GM18870 (cell line): ENCODE results near the gene DVL2.

Experiments used
- ATAC-seq: cut with Tn5 transposase; IDR thresholded peaks from one replicate; pipeline ENCODE4 v1.9.1; 2021; ENCODE audit warnings: moderate library complexity; ENCODE audit not compliant: unreplicated experiment

DVL2 gene

DNA sequence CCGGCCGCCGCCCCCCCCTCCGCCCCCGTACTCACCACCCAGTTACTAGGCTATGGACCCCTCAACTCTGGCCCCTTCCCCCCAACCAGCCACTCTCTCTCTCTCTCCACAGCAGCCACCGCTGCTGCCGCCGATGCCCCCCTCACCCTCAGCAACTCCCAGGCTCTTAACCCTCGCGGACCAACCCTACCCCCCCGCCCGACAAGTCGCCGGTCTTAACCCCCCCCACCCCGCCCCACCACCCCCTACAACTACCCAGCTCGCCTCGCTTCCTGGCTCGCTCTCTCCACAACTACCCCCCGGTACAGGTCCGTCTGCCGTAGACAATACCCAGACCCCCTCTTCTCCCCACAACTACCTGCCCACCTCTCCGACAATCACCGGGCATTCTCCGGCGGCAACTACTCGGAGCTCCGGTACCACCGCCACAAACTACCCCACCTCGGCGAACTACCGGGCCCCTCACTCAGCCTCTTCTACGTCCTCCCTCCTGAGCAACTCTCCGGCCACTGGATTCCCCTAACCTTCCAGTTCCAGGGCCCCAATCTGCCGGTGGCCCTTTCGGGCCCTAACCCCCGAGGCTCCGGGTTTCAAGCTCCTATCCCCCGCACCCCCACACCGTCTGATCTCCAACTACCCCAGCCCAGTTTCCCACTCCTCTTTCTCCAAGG is 4.2 kb upstream of the DVL2 start:
- ATAC-seq: no peak

DNA sequence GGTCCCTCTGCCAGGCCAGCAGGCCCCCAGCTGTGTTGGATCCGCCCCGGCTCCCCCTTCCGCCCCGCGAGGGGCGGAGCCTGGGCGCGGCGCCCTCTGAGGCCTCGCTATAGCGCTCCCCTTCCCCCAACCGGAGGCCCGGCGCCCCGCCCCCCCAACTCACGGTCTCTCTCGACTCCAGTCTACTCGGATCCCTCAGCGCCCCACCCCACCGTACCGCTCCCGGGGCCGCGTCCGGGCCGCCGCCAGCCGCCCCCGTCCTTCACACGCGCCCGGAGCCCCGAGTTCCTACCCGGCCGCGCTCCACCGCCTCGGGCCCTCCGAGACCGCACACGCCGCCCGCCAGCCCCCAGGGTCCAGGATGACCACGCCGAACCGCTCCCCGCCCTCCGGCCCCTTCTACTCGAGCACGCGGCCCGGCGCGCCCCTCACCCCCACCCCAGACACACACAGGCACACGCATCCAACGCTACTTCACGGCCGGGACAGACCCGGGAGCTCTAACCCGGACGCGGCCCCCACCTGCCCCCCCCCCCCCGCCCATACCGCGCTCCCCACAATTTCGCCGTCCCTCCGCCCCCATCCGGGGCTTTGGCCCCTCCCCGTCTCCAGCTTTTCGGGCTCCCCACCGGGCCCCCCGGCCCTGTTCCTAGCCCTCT is 3.6 kb upstream of the DVL2 start:
- no peak for ATAC-seq

DNA sequence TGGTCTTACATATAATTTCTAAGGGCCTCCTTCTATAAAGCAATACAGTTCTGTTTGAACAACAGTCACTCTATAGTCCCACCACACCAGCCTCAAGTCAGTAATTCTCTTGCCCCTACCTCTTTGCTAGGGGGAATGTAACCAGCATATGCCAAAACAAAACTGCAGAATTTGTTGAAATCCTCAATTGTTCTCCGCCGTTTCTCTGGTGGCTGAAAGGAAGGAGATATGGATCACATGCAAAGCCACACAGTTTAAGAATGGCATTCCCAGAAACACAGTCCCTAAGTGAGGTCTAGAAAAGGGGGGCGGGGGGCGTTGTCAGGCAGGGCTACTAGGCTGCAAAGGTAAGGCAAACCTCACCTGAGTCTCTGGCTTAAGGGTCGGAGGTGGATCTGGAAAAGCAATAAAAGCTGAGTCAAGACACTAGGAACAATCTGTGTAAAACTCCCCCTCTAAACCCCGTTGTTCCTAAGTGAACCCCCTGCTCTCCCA is 3.0 kb upstream of the DVL2 start:
- no peak for ATAC-seq

DNA sequence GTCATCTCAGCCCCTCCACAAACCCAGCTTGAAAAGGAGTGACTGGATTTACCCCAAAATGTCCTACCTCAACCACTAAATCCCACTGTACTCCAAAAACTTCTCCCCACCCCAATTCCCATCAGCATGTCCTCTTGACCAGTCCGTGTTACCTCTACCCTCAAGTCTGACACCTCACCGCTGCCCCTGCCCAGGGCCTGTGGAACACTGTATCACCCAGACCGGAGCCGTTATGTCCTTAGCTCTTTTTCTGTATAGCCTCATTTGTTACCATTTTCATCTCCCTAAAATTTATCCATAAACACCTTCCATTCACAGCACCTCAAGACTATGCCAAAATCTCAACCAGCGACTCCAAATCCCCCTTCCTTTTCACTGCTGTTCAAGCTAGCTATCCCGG is 2.5 kb upstream of the DVL2 start:
- ATAC-seq: no peak

DNA sequence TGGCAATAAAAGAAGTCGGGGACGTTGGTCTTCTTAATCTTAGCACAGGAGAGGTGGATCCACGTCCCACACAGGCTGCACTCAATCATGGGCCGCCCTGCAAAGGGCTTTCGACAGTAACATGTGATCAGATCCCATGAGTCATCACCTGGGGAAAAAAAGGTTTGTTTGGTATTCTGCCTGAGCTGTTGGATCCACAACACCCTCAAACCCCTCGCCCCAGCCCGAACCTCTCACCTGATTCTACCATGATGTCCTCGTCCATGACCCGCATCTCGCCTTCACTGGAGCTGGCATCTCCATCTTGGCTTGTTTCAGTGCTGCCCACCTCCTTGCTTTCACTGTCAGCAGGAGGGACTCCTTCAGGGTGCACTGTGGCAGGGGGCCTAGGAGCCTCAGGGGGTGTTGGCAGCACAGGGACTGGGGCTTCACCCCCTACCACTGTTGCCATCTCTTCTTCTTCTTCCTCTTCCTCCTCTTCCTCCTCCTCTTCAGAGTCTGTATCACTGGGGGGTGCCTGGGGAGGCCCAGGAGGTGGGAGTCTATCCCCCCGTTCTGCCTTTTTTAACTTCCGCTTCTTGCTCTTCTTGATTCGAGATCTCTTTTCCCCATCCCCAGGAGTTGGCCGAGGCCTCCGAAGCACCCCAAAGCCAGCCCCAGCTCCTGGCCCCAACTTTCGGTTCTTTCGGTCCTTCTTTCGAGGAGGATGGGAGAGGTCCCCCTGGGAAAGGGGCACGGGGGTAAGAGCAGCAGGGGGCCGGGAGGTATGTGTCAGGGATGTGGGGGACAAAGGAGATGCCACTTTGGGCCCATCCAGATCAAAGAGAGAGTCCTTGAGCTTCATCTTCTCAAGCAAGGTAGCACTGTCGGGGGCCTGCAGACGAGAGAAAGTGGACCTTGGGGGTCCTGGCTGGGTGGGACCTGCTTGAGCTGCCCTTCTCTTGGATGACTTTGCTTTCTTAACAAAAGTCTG is 1.7 kb upstream of the DVL2 start:
- no peak for ATAC-seq

DNA sequence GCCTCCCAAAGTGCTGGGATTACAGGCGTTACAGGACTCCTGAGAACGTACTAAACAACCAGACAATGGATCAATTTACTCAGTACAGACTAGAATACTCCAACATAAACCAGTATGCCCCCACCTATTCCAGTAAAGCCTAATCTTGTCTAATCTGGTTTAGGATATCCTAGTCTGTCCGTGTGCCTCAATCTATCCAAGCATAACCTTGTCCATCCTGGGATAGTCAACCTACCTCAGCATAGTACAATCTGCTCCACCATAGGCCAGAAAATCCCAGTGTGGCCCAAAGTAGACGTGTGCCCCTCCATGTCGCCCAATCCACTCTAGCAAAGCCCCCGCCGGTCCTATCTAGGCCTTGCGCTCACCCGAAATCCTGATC is 625 bp downstream of the DVL2 start:
- no peak for ATAC-seq

DNA sequence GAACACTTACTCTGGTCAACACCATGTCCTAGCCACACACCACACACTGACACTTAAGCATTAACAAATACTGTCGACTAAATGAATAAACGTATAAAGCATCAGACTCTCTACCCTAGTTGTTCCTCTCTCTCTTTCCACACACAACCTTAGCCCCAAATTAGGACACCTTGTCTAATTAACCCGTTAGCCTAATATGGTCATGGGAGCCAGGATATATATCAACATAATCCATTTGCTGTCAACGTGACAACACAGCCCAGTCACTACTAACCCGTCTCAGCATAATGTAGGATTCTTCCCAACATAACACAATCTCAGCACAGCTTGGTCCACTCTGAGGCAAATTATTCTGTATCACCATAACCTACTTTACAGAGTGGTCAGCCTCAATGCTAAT is 2.2 kb downstream of the DVL2 start:
- ATAC-seq: no peak

DNA sequence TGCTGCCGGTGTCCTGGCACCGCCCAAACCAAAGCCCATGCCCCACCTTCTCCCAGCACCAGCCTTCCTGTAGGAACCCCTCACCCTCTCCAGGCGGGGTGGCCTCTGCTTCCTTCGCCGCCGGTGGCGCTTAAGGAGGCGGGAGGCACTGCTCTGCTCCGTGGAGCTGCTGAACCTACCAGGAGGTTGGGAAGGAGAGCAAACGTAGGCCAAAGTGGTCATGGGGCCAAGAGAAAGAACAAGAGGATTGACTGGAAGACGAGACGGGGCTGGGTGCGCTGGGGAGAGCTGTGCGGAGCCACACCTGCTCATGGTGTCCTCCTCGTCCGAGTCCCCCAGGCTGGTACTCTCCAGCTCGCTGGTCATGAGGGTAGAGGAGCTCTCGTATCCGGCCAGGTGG is 4.8 kb downstream of the DVL2 start:
- ATAC-seq: no peak

DNA sequence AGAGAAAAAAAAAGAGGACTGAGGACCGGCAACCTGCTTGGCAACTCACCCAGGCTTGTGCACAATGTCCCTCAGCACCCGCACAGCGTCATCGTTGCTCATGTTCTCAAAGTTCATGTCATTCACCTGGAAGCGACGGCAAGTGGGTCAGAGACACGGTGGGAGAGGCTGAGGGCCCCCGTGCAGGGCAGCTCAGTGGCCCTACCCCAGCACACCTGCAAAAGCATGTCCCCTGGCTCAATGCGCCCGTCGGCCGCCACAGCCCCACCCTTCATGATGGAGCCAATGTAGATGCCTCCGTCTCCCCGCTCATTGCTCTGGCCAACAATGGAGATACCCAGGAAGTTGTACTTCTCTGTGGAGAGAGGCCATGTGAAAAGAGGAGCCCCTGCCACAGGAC is 5.4 kb downstream of the DVL2 start:
- no peak for ATAC-seq

DNA sequence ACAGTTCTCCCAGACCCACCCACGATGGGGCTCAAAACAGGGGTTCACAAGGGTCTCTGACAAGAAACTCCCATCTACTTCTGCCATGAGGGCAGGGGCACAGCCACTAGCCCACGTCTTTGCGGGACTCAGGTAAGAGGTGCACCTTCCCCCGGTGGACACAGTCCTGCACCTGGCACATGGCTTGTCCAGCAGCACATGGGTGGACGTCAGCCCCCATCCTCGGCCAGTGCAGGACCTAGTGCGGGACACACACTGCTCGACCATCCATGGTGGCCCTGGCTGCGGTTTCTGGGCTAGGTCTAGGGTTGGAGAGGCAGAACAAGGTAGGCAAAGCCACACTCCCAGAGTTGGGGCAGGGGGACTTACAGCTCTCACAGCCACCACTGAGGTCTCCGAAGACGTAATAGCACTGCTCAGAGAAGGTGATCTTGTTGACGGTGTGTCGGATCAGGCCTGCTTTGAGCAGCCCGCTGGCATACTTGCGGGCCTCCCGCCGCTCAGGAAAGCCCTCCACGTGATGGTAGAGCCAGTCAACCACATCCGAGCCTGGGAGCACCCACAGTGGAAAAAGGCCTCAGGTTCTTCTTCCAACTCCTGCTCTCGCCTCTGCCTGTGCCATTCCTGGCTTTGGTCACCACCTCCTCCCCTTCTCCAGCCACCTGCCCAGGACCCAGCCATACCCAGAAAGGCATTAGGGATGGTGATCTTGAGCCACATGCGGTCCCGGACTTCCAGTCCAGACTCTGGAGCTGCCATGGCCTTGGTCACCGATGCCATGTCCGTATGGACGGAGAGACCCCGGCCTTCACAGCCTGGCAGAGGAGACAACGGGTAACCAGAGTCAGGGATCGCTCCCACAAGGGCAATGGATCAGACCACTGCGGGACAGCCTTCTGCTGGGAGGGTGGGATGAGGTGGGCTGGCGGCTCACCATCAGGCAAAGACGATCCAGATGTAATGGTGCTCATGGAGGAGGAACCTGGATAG is 7.3 kb downstream of the DVL2 start:
- no peak for ATAC-seq

DNA sequence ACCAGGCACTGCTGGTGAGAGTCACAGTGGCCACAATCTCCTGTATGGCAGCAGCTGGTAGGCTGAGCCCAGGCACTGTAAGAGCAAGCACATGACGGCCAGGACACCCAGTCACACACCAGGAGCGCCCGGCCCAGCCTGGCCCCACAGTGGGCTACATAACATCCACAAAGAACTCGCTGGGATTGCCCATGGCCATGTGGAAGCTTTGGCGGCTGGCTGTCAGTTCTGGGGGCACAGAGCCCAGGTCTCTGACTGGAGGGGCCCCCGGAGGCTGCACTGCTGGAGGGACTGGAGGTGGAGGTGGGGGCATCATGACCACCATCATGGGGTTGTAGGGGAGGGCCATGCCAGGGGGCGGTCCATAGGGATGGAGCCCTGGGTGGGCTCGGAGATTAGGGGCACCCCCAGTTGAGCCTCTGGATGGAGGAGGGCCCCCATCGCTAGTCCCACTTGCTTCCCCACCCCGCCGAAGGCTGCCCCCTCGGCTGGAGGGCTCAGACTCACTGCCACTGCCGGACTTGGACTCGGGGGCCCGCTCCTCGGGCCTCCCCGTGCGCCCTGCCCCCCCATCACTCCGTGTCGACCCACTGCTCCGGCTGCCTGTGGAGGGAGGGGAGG is 8.5 kb downstream of the DVL2 start:
- ATAC-seq: no peak

DNA sequence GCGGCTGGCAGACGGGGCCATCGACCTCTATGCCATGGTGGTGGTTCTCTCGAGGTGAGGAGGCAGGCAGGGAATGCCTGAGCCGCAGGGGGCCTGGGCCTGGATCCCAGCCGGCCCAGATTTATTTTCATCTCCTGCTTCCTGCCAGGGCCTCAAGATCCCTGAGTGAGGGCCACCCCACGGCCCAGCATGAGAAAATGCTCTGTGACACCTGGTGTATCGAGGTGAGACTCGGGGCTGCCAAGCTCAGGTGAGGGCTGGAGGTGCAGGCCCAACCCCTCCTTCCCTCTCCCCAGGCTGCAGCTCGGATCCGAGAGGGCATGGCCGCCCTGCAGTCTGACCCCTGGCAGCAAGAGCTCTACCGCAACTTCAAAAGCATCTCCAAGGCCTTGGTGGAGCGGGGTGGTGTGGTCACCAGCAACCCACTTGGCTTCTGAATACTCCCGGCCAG is 9.6 kb downstream of the DVL2 start:
- ATAC-seq: no peak

DNA sequence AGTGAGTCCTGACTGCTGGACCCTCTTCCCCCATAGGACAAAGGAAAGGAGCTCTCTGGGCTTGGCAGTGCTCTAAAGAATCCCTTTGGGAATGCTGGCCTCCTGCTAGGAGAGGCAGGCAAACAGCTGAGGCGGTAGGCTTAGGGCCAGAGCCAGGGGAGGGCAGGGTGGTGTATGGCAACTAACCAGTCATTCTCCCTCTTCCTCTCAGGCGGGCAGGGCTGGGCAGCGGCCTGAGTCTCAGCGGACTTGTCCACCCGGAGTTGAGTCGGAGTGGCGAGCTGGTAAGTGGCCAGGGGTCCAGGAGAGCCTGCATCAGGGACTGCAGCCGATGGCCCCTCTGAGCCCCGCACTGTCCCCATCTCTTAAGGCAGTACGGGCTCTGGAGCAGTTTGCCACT is 10.2 kb downstream of the DVL2 start:
- no peak for ATAC-seq

DNA sequence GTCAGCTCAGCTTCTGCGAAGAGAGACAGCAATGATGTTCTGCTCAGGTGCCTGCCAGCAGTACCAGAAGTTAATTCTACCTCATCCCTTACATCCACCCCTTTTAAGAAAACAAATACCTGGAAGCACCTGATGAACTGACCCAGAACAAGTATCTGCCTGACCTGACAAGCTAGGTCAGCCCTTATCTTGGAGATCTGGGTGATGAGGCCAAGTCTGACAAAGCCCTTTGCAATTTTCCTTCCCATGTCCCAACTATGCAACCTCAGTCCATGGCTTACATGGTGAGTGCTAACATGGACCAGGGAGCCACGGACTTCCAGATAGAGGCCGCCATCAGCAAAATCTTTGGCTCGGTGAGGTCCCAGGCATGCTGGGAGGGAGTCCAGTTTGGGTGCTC is 10.9 kb downstream of the DVL2 start:
- no peak for ATAC-seq

DNA sequence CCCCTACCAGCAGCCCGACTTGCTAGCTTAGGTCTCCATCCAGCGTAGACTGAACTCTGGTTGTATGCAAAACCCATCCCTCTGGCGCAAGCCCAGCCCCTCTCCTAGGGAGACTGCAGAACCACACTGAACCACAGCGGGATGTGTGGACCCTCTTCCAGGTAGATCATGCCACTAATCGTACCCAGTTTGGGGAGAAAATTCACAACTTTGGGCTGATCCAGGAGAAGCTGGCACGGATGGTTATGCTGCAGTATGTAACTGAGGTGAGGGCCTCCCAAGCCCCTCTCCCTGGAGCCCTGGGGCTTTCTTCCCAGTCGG is 11.4 kb downstream of the DVL2 start:
- no peak for ATAC-seq

DNA sequence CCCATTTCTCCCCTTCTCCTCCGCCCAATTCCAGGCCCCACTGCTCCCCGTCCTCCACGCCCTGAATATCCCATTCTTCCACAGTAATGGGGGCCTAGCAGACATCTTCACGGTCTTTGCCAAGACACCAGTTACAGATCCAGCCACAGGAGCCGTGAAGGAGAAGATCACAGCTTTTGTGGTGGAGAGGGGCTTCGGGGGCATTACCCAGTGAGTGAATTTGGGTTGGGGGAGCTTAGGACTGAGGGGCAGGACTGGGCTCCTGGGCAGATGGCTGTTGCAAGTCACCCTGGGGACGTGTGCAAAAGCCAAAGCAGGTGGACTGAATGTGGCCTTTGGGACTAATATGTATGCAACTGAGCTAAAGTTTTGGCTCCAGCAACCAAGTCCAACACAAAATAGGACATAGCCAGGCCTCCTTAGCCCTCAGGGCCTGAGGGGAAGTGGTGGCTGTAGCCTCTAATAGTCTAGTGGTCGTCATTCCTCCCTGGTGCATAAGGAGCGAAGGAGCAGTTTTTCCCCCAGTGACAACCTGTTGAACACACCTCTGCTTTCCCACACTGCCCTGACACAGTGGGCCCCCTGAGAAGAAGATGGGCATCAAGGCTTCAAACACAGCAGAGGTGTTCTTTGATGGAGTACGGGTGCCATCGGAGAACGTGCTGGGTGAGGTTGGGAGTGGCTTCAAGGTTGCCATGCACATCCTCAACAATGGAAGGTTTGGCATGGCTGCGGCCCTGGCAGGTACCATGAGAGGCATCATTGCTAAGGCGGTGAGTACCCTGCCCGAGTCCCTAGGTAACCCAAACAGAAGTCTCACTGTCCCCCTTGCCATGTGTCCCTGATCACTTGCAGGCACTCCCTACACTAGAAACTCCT is 12.0 kb downstream of the DVL2 start:
- ATAC-seq: no peak

DNA sequence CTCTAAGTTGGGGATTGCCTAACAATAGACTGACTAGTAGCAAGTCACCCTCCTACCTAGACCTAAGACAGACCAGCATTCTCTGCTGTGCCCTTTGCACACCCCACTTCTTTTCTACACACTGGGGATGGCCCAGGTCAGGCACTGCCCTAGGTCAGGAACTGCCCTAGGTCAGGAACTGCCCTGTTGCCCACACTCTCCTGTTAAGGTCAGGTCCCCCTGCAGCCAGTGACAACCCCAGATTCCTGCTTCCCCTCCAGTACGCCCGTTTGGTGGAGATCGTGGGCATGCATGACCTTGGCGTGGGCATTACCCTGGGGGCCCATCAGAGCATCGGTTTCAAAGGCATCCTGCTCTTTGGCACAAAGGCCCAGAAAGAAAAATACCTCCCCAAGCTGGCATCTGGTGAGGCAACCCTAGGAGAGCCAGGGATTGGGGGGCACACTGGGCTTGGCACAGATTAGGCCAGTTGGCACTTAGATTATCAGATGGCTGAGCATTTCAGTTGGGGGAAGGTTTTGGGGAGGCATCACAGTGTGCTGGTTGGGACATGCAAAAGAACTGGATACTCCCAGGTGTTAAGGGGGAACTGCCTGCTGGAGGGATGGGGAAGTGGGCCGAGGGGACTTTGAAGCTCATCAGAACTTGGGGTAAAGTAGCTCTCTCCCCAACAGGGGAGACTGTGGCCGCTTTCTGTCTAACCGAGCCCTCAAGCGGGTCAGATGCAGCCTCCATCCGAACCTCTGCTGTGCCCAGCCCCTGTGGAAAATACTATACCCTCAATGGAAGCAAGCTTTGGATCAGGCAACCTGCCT is 12.8 kb downstream of the DVL2 start:
- no peak for ATAC-seq

DNA sequence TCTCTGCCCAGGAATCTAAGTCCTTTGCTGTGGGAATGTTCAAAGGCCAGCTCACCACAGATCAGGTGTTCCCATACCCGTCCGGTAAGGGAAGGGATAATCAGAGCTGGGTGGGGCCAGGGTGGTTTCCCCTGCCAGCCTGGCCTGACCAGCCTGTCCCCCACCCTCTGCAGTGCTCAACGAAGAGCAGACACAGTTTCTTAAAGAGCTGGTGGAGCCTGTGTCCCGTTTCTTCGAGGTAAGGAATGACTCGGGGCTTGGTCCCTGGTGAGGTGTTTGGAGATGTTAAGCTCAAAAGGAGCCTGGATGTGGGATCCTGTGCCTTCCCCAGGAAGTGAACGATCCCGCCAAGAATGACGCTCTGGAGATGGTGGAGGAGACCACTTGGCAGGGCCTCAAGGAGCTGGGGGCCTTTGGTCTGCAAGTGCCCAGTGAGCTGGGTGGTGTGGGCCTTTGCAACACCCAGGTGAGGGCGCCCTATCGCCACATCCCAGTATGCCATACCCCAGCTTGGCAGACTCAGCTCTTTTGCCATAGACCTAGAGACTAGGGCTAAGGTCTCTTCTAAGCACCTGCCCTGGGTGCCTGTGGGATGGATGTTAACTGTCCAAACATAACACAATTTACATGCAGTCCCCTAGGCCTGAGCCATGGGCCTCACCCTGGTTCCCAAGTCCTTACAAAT is 13.6 kb downstream of the DVL2 start:
- no peak for ATAC-seq
